Measurements from ENCODE around the gene ZAR1. TPM values are rescaled to one million over a fixed set of nuclear protein-coding genes. Genes with fewer than 3 reads are reported as not detected.

Gene ZAR1
- polyA plus RNA-seq, 3 donors, result 0.16 TPM; not detected in 2

GRCh38 chr4:48489683-48490011, 405 bp upstream of the ZAR1 start:
- DNase-seq, result no peak

GRCh38 chr4:48490680-48491513, 845 bp downstream of the ZAR1 start:
- DNase-seq, result no peak

- DNase-seq, result no peak
Observed at GRCh38 chr4:48491514-48492176, 1.6 kb downstream of the ZAR1 start.

- DNase-seq, result no peak
Observed at GRCh38 chr4:48493452-48494100, 3.5 kb downstream of the ZAR1 start.

GRCh38 chr4:48495941-48496340, 5.9 kb downstream of the ZAR1 start:
- DNase-seq, result no peak

- DNase-seq, result no peak
Observed at GRCh38 chr4:48498895-48499294, 8.8 kb downstream of the ZAR1 start.

GRCh38 chr4:48499551-48500066, 9.6 kb downstream of the ZAR1 start:
- no peak for DNase-seq

GRCh38 chr4:48503233-48504025, 13.4 kb downstream of the ZAR1 start:
- no peak for DNase-seq

- no peak for DNase-seq
Observed at GRCh38 chr4:48504026-48504330, 13.9 kb downstream of the ZAR1 start.

- no peak for DNase-seq
Observed at GRCh38 chr4:48504352-48504751, 14.3 kb downstream of the ZAR1 start.

- no peak for DNase-seq
Observed at GRCh38 chr4:48506716-48507115, 16.7 kb downstream of the ZAR1 start.

GRCh38 chr4:48509543-48509942, 19.5 kb downstream of the ZAR1 start:
- no peak for DNase-seq

GRCh38 chr4:48518143-48518542, 28.1 kb downstream of the ZAR1 start:
- no peak for DNase-seq

- no peak for DNase-seq
Observed at GRCh38 chr4:48526406-48526805, 36.4 kb downstream of the ZAR1 start.

- no peak for DNase-seq
Observed at GRCh38 chr4:48538358-48538757, 48.3 kb downstream of the ZAR1 start.

GRCh38 chr4:48539597-48539996, 49.5 kb downstream of the ZAR1 start:
- no peak for DNase-seq

- no peak for DNase-seq
Observed at GRCh38 chr4:48542888-48543287, 52.8 kb downstream of the ZAR1 start.

GRCh38 chr4:48543796-48544195, 53.7 kb downstream of the ZAR1 start:
- DNase-seq, result no peak
